Right kidney (tissue), 1 donor: Measurements from ENCODE around the gene MARCHF4.
A peak's percentile ranks its signal among the peaks of the same experiment; 100 is the strongest.

Experiments
- DNase-seq: peaks from one replicate; pipeline ENCODE4 v3.0.0-alpha.2; 2016

The MARCHF4 gene

GRCh38 chr2:216349366-216349765, 22.9 kb downstream of the MARCHF4 start:
- DNase-seq: no peak

- DNase-seq: no peak
Measured at GRCh38 chr2:216348756-216349308, 23.5 kb downstream of the MARCHF4 start.

- no peak for DNase-seq
Measured at GRCh38 chr2:216346781-216347180, 25.5 kb downstream of the MARCHF4 start.

GRCh38 chr2:216345846-216346245, 26.4 kb downstream of the MARCHF4 start:
- no peak for DNase-seq

- DNase-seq: no peak
Measured at GRCh38 chr2:216344950-216345300, 27.4 kb downstream of the MARCHF4 start.

- no peak for DNase-seq
Measured at GRCh38 chr2:216344206-216344949, 27.9 kb downstream of the MARCHF4 start.

GRCh38 chr2:216343221-216343980, 28.9 kb downstream of the MARCHF4 start:
- no peak for DNase-seq

- DNase-seq: no peak
Measured at GRCh38 chr2:216341121-216341520, 31.2 kb downstream of the MARCHF4 start.

GRCh38 chr2:216340280-216340631, 32.0 kb downstream of the MARCHF4 start:
- DNase-seq: no peak

GRCh38 chr2:216339456-216340279, 32.6 kb downstream of the MARCHF4 start:
- DNase-seq: peak; percentile 25

- no peak for DNase-seq
Measured at GRCh38 chr2:216335252-216335651, 37.0 kb downstream of the MARCHF4 start.

GRCh38 chr2:216328347-216328746, 43.9 kb downstream of the MARCHF4 start:
- no peak for DNase-seq

- DNase-seq: no peak
Measured at GRCh38 chr2:216327447-216327935, 44.8 kb downstream of the MARCHF4 start.
